ENCODE data around the gene EIF4H. TPM values are rescaled to one million over a fixed set of nuclear protein-coding genes. Genes with fewer than 3 reads are reported as not detected.

The EIF4H gene
- total and polyA plus RNA-seq, 9 of the 15 experiments (the other 6 are each of a cell fraction or from before 2014, with no cell fraction given), result 11.0 to 435 (median 319) TPM

DNA sequence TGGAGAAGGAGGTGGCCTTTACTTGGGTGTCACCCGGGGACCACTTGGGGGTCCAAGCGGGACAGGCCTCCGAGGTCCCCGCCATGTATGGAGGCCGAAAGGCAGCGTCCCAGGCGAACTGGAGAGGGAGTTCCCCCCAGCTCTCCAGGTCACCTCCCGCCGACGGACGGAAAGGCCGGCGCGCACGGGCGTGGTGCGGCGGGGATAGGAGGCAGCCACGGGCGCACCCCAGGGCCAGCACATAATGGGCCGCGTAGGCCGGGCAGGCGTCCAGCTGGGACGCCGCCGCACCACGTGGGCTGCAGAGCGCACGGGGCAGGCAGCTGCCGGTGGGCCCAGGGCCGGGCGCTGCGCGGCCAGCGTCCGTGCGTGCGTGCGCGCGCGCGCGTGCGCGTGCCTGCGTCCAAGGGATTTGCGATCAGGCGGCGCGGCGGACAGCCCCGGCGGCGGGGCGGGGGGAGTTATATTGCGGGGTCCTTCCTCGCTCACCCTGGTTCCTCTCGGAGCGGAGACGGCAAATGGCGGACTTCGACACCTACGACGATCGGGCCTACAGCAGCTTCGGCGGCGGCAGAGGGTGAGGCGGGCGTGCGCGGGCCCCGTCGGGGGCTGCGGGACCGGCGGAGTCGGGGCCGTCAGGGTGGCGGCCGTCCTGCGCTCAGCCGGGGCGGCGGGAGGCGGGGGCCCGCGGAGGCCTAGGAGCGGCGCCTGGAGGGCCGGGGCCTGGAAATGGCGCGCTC, at the start of gene EIF4H (continued):
- TF ChIP-seq NR2C1 (IDR thresholded peaks at IDR 0.05) (no peak), NR2C1 (tag; IDR thresholded peaks at IDR 0.05) (no peak), SNRNP70 (optimal IDR thresholded peaks at IDR 0.05; ENCODE audit: low read depth, low read length) (no peak), GATAD2A (IDR thresholded peaks at IDR 0.05) (peak; percentile 78; the same call in 1 of the 2 replicates), ZNF699 (CRISPR knock-in tag; IDR thresholded peaks at IDR 0.05; ENCODE audit: insufficient replicate concordance) (no peak), MCM3 (IDR thresholded peaks at IDR 0.05) (no peak), ARID3B (CRISPR knock-in tag; IDR thresholded peaks at IDR 0.05; ENCODE audit: borderline replicate concordance) (peak; percentile 87; the same call in 1 of the 2 replicates), FOSL1 (tag; conservative IDR thresholded peaks at IDR 0.05) (no peak), MYC (IDR thresholded peaks at IDR 0.05; ENCODE audit: low read depth, low read length) (peak; percentile 99), MYC (CRISPR knock-in tag; IDR thresholded peaks at IDR 0.05; ENCODE audit: borderline replicate concordance, low read depth) (no peak; the same call in 1 of the 2 replicates), SIX5 (IDR thresholded peaks at IDR 0.05; ENCODE audit: borderline replicate concordance in 1 of 2, insufficient read depth in 1 of 2, low read depth in 1 of 2, low read length in 2 of 2) (0 out of 4 replicates have a peak, but pooled peaks of 1 of the 2 experiments have one; percentile 10), RFX7 (CRISPR knock-in tag; IDR thresholded peaks at IDR 0.05) (no peak), NKRF (IDR thresholded peaks at IDR 0.05; ENCODE audit: borderline replicate concordance) (peak; percentile 80; the same call in 1 of the 2 replicates), JUNB (CRISPR knock-in tag; conservative IDR thresholded peaks at IDR 0.05) (no peak; the same call in 1 of the 2 replicates), ZBTB2 (IDR thresholded peaks at IDR 0.05) (no peak), ZNF41 (CRISPR knock-in tag; conservative IDR thresholded peaks at IDR 0.05) (no peak; the same call in 1 of the 2 replicates), RBM22 (IDR thresholded peaks at IDR 0.05; ENCODE audit: low read depth, low read length, poor library complexity, severe bottlenecking) (no peak), ZNF586 (CRISPR knock-in tag; conservative IDR thresholded peaks at IDR 0.05) (no peak), KAT2B (IDR thresholded peaks at IDR 0.05; ENCODE audit: low read depth, low read length) (no peak), NFXL1 (CRISPR knock-in tag; IDR thresholded peaks at IDR 0.05) (no peak), ZBTB17 (CRISPR knock-in tag; IDR thresholded peaks at IDR 0.05) (0 out of 2 replicates have a peak, but pooled peaks have one; percentile 55), SLC30A9 (CRISPR knock-in tag; IDR thresholded peaks at IDR 0.05) (no peak)
- TF ChIP-seq, protein P1, sequence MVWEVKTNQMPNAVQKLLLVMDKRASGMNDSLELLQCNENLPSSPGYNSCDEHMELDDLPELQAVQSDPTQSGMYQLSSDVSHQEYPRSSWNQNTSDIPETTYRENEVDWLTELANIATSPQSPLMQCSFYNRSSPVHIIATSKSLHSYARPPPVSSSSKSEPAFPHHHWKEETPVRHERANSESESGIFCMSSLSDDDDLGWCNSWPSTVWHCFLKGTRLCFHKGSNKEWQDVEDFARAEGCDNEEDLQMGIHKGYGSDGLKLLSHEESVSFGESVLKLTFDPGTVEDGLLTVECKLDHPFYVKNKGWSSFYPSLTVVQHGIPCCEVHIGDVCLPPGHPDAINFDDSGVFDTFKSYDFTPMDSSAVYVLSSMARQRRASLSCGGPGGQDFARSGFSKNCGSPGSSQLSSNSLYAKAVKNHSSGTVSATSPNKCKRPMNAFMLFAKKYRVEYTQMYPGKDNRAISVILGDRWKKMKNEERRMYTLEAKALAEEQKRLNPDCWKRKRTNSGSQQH (CRISPR knock-in tag; IDR thresholded peaks at IDR 0.05), result peak; percentile 52; the same call in 1 of the 2 replicates

All from K562 (cell line).